GM19452 (cell line): ENCODE results near the gene GNL1.

ENCODE experiments used
- ATAC-seq: cut with Tn5 transposase; IDR thresholded peaks from one replicate; pipeline ENCODE4 v1.9.1; 2021; ENCODE audit not compliant: unreplicated experiment

The GNL1 gene

DNA sequence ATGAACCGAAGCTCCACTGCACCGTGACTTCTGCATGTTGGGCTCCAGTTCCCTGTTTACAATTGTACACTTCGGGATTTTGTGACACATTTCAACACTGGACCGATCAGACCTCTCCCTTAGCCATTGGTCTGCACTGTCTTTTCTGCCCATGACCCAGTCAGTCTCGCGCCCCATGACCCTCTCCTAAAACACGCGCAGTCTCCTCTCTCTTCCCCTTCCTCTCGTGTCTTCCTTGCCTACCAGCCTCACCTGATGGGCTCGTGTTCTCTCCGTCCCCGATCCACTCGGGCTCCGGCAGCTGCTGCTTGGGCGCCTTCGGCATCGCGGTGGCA lies 14.4 kb upstream of the GNL1 start:
- ATAC-seq, result no peak

DNA sequence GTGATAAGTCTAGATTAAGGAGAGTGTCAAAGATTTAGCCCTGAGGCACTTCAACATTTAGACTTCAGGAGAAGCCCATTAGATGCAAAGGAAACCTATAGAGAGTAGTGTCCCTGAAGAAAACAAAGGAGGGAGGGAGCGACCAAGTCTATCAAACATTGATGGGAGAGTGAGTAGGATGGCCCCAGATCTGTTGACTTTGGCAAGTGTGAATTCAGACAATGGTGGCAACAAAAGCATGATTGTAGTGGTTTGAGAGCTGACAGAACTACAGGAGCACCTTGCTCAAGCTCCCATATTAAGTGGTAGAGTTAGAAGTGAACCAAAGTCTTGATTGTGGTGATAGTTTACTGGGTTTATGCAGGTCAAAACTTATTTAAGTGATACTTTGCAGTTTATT lies 14.0 kb upstream of the GNL1 start:
- no peak for ATAC-seq

DNA sequence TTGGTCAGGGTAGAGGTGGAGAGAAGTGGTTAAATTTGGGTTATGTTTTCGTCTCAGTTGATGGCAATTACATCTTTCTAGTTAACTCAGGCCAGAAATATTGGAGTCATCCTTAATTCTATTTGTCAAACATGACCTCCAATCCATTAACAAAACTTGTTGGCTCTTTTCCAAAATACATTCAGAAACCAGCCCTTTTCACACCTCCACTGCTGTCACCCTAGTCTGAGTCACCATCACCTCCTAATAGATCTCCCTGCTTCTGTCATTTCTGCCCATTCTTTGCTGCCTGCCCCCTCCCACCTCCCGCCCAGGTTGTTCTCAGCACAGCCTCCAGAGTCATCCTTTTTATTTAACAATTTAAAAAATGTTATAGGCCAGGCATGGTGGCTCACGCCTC lies 12.0 kb upstream of the GNL1 start:
- no peak for ATAC-seq

DNA sequence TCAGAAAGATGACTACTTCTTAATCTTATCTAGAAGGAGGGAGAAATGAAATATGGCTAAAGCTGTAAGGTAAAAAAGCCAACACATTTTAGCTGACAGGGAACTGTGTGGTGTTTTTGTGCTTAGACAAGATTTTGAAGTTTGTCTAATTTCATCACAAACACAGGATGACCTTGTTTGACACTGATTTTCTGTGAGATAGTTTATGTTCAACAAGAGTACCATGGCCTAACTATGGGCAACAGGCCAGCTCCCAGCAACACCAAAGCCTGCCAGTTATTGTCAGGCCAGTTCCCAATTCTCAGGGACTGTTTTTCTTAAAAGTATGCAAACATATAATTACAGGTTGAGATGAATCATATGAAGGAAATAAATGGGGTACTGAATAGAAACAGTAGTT lies 9.5 kb upstream of the GNL1 start:
- no peak for ATAC-seq

DNA sequence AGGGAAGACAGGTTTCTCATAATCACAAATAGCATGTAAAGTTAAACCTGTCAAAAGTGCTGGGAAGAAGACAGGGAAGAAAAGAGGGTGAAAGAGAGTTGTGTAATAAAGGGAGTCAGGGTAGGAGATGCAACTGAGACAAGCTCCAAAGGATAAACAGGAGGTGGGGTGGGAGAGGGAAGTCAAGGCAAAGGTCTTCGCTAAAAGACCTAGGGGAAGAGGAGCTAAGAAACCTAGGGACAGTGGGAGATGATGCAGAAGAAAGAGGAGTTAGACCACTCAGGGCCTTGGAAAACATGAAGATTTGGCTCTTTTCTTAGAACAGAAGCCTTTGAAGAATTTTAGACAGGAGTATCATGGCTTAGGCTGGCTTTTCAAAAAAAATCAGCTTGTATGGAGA lies 7.8 kb upstream of the GNL1 start:
- ATAC-seq, result no peak

GRCh38 chr6:30562470-30563425 lies 6.5 kb upstream of the GNL1 start:
- ATAC-seq, result no peak

GRCh38 chr6:30560930-30561329 lies 4.6 kb upstream of the GNL1 start:
- ATAC-seq, result no peak

DNA sequence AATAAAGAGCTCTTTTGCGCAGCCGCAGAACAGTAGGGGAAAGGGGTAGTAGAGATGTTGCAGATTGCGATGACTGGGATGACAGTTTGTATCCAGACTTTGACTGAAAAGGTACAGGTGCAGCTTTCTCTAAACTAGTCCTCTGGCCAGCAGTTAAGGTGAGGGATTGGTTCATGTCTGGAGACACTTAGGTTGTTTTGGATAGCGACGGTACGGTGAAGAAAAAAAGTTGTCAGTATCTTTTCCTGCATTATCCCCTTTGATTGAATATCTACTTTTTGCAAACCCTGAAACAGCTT lies 1.3 kb upstream of the GNL1 start:
- no peak for ATAC-seq

GRCh38 chr6:30556906-30557682 lies 805 bp upstream of the GNL1 start, which contains the start of gene PRR3:
PRR3 (plus strand) TSS chr6:30557295; CDS start chr6:30557345, 50 bp downstream.
- peak; percentile 67 for ATAC-seq

DNA sequence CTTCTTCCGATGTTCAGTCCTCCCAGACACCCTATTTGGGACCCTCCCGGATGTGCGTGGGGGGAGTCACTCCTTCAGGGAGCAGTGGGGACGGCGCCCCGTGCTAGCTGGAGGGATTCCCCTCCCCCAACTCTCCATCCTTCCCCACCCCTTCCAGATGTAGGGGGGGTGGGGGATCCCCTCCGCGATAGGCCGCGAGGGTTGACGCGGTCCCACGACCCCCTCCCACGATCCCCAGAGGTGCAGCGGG lies 548 bp downstream of the GNL1 start:
- ATAC-seq, result no peak

DNA sequence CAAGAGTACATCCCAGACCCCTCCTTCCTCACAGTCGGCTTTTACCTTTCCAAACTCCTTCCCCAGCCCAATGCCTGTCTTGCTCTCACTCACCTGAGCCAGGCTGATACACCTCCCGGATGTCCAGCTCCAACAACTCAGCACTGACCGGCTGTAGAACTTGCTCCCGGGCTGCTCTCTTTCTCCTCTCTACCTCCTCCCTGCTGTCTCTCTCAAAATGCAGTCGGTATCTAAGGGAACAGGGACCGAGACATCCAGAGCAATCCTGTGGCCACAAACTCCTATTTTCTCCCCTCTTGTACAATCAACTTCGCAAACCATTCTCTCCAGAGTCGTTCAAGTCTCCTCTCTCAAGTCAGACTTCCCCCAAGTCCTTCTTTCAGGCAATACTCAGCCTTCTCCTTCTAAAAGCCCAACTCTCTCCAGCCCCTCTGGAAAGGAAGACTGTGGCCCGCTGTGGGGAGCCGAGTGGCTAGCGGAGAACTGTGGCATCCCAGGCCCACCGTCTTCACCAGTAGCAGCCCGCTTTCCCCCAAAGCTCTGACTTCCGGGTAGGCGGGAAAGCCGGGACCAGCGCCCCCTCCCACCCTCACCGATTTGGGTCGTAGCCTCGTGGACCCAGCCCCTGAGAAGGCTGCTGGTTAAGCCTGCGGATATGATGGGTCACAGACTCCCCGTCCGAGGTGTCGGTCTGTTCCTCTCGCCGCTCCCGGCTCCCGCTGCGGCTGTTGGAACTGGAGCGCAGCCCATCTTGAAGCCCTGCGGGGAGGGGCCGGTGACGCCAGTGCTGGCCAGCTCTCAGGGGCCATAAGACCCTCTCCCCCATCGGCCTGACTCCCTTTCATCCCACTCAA lies 1.1 kb downstream of the GNL1 start:
- no peak for ATAC-seq

GRCh38 chr6:30554404-30554803 lies 1.9 kb downstream of the GNL1 start:
- ATAC-seq, result no peak

GRCh38 chr6:30548375-30548774 lies 7.9 kb downstream of the GNL1 start:
- no peak for ATAC-seq

- no peak for ATAC-seq
These were observed 8.8 kb downstream of the GNL1 start for GRCh38 chr6:30547454-30547853.

DNA sequence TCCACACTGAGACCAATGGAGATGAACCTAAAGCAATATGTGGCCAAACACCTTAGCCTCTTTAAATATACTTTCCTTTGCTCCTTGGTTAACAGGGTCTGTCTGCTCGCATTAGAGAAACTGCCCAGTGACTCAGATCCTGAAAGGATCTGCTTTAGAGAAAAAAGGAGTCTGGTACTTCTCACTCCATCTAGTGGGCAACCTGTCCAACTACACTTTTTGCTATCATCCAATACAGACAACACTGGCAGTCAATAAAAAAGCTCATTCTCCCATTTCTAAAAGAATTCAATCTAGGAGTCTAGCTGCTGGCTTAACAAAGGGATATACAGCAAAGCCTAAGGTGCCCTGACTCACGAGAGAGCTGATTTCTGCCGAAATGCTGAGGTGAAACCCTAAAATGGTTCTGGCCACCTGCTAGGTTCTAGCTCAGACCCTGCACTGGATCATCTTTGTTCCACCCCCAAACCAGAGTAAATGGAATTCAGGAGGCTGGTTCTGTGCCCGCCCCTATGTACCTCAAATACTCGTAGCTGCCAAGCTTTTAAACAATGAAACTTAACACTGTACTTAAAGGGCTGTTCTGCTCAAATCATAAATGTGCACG lies 11.5 kb downstream of the GNL1 start:
- no peak for ATAC-seq

- ATAC-seq, result no peak
These were observed 12.5 kb downstream of the GNL1 start for GRCh38 chr6:30543821-30544220.

- no peak for ATAC-seq
These were observed 13.4 kb downstream of the GNL1 start for GRCh38 chr6:30542915-30543314.

DNA sequence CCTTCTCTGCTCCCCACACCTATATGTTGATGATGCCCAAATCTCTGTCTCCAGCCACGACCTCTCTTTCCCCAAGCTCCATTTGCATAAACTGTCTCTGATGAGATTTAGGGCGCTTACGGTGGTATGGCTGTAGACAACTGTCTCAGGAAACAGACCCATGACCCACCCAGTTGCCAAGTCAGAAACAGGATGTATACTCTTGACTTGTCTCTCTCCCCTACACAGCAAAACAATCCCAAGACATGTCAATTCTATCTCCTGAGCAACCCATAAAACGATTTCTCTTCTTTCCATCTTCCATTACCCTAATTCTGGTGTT lies 13.9 kb downstream of the GNL1 start:
- ATAC-seq, result no peak

- peak; percentile 59 for ATAC-seq
These were observed 14.5 kb downstream of the GNL1 start for GRCh38 chr6:30541515-30542403.

DNA sequence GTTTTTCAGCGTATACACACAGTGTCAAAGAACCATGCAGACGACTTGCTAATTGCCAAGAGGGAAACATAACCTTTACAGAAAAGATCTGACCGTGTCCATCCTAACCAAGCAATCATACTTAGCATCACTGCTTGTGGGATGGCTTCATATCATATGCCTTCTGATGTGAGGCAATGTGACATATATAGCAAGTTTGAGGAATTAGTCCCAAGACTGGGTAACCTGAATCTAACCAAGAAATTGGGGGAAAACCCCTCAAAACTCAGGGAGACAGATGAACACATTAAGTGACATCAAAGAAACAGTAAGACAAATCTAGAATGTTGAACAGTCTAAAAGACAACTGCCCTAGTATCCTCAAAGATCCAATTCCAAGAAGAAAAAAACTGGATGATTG lies 18.4 kb downstream of the GNL1 start:
- ATAC-seq, result no peak
